RWPE1 (cell line): ENCODE data around the gene CCDC85B.

Source experiments
- CTCF ChIA-PET: fragments of 350-600 bp; sonication (Branson Sonifier 250); formaldehyde crosslinking; extraction: SDS; loops from one replicate; lab custom pipeline; 2021; lab: Yijun Ruan, JAX
- POLR2A ChIA-PET: fragments of 400-600 bp; formaldehyde crosslinking; extraction: SDS; loops from one replicate; lab custom pipeline; 2020; ENCODE audit warnings: antibody characterized with exemption; ENCODE audit not compliant: low non-redundant PET; lab: Yijun Ruan, JAX
- DNase-seq: peaks from one replicate; pipeline ENCODE4 v3.0.0; 2012; ENCODE audit warnings: low spot score
- H3K27ac ChIP-seq: fragments of 450-650 bp; 2 replicates; pipeline ENCODE4 v1.5.1; 2017
- TF ChIP-seq, protein P1 (sequence below): fragments of 450-650 bp; conservative IDR thresholded peaks from 2 replicates; pipeline ENCODE4 v1.5.1; 2017; ENCODE audit warnings: low read depth, mild to moderate bottlenecking

The CCDC85B gene

DNA sequence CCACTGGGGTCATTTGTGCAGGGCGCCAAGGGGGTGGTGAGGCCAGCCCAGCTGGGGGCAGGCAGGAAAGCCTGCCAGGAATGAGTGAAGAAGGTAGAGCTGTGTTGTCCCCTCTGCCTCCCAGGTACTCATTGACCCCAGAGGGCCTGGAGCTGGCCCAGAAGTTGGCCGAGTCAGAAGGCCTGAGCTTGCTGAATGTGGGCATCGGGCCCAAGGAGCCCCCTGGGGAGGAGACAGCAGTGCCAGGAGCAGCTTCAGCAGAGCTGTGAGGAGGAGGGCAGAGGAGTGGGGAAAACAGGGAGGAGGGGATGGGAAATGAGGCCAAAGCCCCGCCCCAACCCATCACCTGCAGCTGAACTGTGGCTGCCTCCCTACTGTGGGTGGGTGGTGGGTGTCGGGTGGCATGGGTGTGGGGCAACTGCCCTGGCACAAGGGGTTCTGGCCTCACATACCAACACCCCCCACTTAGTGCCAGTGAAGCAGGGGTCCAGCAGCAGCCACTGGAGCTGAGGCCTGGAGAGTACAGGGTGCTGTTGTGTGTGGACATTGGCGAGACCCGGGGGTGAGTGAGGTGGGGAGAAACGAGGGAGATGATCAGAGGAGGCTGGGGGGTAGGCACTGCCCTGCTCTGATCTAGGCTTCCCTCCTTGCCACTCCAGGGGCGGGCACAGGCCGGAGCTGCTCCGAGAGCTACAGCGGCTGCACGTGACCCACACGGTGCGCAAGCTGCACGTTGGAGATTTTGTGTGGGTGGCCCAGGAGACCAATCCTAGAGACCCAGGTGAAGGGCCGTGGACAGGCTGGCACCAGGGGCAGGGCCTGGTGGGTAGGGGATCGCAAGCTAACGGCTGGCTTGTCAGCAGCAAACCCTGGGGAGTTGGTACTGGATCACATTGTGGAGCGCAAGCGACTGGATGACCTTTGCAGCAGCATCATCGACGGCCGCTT is 27.3 kb upstream of the CCDC85B start:
- CTCF ChIA-PET, result interaction anchor here (0.6 to 0.7 kb wide), 2 partner anchors 76 to 103 kb away, joined by 3 read pairs; no protein-coding TSS in a partner anchor
- no peak for DNase-seq
- TF ChIP-seq, protein P1, sequence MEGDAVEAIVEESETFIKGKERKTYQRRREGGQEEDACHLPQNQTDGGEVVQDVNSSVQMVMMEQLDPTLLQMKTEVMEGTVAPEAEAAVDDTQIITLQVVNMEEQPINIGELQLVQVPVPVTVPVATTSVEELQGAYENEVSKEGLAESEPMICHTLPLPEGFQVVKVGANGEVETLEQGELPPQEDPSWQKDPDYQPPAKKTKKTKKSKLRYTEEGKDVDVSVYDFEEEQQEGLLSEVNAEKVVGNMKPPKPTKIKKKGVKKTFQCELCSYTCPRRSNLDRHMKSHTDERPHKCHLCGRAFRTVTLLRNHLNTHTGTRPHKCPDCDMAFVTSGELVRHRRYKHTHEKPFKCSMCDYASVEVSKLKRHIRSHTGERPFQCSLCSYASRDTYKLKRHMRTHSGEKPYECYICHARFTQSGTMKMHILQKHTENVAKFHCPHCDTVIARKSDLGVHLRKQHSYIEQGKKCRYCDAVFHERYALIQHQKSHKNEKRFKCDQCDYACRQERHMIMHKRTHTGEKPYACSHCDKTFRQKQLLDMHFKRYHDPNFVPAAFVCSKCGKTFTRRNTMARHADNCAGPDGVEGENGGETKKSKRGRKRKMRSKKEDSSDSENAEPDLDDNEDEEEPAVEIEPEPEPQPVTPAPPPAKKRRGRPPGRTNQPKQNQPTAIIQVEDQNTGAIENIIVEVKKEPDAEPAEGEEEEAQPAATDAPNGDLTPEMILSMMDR, result no peak
- H3K27ac ChIP-seq, result peak overlapping the region; percentile 98
- POLR2A ChIA-PET, result no interaction called here

DNA sequence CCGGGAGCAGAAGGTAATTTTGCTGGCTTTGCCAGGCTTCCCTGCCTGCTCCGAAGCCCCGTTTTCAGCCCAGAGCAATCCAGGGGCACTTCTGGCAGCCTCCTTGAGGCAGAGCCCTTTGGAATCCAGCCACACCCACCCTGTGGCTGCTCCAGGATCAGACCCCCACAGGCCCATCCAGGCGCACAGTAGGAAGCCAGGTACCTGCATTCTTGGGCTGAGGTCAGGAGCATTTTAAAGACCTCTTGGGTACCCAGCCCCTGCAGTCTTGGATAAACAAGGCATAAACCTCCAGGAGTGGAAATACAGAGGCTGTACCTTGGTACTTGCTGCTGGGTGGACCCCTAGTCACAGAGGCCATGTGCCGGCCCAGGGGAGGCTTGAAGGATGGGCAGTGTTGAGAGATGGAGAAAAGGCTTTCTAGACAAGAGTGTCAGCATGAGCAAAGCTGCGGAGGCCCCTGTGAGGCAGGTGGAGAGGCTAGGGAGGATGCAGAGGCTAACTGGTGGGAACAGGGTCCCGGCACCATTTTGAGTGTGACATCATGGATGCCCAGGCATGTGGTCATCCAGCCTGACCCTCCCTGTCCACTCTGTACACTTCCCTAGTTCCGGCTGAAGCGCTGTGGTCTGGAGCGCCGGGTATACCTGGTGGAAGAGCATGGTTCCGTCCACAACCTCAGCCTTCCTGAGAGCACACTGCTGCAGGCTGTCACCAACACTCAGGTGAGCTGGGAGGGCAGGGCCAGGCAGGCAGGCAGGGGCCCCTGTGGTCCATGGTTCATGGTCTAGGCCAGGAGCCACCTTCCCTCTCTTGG is 26.4 kb upstream of the CCDC85B start:
- POLR2A ChIA-PET, result no interaction called here
- CTCF ChIA-PET, result no interaction called here
- TF ChIP-seq, protein P1, result no peak
- DNase-seq, result no peak
- H3K27ac ChIP-seq, result peak overlapping the region; percentile 98

DNA sequence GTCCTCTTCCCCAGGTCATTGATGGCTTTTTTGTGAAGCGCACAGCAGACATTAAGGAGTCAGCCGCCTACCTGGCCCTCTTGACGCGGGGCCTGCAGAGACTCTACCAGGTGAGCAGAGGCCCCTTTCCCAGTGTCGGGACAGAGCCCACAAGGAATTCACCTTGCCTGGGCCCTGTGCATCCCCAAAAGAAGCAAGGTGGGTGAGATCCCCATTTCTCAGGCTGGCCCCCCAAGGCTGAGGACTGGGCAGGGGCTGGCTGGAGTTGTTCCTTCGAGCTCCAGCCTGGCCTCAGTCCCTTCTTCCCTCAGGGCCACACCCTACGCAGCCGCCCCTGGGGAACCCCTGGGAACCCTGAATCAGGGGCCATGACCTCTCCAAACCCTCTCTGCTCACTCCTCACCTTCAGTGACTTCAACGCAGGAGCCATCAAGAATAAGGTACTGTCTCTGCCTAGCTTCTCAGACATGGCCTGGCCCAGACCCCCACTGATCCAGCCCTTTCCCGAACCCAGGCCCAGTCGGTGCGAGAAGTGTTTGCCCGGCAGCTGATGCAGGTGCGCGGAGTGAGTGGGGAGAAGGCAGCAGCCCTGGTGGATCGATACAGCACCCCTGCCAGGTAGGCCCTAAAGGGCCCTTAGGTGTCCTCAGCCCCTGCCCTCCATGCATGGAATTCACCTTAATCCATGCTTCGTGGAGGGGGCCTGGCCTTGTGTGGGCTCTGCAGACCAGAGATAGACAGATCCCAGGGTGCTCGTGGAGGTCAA is 25.6 kb upstream of the CCDC85B start:
- peak overlapping the region; percentile 98 for H3K27ac ChIP-seq
- POLR2A ChIA-PET, result no interaction called here
- TF ChIP-seq, protein P1, result no peak
- CTCF ChIA-PET, result no interaction called here
- DNase-seq, result no peak

DNA sequence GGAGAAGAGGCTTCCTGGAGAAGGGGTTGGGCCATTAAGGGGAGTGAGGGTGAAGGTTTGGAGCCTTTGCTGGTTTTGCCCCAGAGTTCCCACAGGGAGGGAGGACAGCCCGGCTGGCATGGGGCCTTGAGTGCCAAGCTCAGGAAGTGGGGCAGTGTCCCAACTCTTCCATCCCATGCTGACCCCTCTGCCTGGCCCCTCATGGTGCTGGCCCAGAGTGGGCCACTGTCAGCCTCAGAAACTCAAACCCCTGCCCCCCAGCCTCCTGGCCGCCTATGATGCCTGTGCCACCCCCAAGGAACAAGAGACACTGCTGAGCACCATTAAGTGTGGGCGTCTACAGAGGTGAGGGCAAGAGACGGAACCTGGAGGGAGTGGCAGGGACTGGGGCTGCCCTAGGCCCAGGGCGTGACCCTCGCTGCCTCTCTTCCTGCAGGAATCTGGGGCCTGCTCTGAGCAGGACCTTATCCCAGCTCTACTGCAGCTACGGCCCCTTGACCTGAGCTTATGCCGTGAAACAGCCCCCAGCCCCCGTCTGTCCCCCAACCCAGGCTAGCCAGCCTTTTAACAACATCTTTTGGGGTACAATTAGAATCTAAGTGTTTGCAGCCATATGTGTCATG is 24.8 kb upstream of the CCDC85B start:
- peak overlapping the region; percentile 98 for H3K27ac ChIP-seq
- DNase-seq, result no peak
- TF ChIP-seq, protein P1, result no peak
- POLR2A ChIA-PET, result no interaction called here
- CTCF ChIA-PET, result no interaction called here

DNA sequence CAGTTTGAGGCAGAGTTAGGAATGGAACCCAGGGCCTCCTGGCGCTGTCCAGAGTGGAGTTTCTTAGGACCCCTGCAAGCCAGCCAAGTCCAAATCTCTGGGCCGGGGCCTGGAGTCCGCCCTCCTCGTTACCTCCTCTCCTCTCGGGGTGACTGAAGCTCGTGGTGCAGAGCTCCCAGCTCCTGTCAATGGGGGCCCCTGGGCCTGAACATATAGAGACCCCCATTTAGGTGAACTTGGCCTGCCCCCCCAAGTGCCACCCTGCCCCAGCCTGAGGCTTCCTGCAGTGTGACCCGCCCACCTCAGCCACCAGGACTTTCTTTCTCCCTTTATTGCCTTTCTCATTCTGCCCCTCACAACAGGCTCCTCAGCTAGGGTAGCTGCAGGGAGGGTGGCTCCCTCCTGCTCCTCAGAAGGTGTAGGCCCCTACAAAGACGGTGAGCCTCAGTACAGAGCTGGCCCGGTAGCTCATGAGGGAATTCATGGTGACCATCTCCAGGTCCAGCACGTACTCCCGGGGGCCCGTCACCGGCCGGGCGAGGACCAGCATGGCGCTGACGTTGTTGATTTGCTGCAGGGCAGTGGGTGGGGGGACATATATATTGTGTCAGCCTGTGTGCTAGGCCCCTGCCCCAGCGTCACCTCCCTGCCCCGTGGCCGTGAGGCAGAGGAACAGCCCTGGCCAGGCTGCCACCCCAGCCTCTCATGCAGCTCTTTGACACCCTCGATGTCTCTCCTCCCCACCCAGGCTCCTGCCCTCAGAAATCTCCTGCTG is 23.8 kb upstream of the CCDC85B start:
- DNase-seq, result no peak
- ChIA-PET POLR2A (no interaction called here), CTCF (no interaction called here)
- peak overlapping the region; percentile 53 for H3K27ac ChIP-seq
- TF ChIP-seq, protein P1, result no peak
